Activated CD4-positive, alpha-beta T cell treated with anti-CD3 and anti-CD28 coated beads, Interleukin-2, amount 50 U/mL, for 48 hours (primary cell): Measurements from ENCODE around the gene C9orf40.

Experiments used
- DNase-seq, 2 experiments: peaks; one replicate each; pipeline ENCODE4 v3.0.0-alpha.2; 2020

Gene C9orf40, protein sequence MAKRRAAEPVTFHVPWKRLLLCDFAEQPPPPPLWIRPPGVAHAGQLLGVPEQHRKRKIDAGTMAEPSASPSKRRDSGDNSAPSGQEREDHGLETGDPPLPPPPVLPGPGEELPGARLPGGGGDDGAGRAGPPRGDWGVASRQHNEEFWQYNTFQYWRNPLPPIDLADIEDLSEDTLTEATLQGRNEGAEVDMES

DNA sequence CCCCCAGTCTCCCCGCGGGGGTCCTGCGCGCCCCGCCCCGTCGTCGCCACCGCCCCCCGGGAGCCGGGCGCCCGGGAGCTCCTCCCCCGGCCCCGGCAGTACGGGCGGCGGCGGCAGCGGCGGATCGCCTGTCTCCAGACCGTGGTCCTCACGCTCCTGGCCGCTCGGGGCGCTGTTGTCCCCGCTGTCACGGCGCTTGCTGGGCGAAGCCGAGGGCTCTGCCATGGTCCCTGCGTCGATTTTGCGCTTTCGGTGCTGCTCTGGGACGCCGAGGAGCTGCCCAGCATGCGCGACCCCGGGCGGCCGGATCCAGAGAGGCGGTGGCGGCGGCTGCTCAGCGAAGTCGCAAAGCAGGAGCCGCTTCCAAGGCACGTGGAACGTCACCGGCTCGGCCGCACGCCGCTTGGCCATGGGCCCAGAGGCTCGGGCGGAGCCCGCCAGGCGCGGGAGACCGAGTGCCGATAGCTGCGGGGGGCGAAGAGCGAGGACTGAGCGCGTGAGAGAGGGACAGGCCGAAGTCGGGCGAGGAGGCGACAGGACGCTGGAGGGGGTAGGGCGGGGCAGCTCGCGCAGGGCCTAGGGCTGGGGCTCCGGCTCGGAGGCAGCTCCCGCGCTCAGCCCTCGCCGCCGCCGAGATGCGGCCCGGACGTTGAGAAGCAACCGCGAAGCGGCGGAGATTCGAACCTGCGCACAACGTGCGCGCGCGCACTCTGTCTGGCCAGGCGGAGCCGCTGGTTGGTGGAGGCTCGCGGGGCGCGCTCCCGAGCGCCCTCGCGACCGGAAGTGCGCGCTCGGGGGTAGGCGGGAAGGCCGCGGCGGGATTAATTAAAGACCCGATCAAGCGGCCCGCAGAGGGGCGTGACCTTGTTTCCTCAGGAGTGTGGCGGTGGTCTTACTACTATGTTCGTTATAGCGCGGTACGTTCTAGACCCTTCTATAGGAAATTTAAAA, at the start of gene C9orf40:
TSS of gene C9orf40 (minus strand) at position 712 of the 951 bp plus-strand sequence. CDS start at position 411, 301 bp downstream.
- peak; percentile 92 to 93 for DNase-seq

DNA sequence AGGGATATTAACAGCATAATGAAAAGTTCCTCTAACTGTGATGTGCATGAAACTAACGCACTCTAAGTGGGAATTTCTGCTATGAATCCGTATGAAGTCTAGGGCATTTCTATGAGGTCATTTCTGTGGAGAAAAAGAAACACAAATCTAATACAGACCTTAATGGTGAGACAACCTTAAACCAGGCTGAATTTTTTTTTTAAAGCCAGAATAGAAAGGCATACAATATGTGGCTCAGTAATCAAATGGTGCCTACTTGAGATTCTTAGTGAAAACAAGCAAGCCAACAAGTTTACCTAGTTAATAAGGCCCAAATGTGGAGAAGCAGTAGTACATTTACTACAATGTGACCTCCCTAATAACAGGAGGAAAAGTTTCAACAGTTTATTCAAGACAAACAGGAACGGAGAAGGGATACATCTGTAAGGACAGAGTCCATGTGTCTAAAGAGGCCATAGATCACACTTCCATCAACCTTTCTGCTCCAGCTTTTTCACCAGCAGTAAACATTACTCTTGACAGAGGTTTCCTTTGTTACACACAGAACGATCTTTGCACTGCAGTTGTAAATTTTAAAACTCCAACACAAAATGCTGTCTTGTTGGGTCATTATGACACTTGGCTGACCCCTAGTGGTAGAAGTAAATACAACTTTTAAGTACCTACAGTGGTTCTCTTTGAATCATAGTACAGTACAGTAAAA, 49.2 kb upstream of the C9orf40 start:
- DNase-seq = no peak

GRCh38 chr9:75000835-75001234, 48.1 kb upstream of the C9orf40 start:
- DNase-seq = no peak

DNA sequence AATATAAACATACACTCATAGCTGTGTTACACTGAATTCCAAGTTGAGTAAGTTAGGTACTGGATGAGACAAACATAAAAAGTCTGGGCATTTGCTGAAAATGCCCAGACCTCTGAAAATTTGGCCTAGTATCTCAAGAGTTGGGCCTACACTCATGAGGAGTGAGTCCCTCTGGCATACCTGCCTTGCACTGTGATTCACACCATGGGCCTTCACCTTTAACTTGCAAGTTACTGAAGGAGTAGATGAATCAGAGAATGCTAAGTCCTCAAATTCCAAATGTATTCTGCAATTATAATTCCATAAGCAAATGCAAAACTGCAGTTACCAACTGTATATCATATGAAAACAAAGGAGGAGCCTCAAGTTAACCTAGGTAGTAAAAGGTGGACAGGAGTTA, 32.3 kb upstream of the C9orf40 start:
- DNase-seq = no peak

DNA sequence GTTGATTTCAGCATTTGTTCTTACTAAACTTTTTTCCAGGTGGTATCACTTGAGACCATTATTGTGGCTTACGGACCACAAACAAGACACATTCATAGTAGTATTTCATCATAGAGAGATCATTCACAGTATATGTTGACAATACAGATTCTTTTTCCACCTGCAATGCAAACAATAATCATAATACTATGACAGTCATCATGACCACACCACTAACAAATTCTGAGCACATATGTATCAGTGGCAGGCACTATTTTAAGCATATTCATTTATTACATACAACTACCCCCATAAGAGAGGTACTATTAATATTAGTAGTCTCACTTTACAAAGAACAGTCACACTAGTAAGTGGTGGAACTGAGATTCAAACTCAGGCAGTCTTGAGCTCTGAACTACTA, 31.0 kb upstream of the C9orf40 start:
- no peak for DNase-seq

DNA sequence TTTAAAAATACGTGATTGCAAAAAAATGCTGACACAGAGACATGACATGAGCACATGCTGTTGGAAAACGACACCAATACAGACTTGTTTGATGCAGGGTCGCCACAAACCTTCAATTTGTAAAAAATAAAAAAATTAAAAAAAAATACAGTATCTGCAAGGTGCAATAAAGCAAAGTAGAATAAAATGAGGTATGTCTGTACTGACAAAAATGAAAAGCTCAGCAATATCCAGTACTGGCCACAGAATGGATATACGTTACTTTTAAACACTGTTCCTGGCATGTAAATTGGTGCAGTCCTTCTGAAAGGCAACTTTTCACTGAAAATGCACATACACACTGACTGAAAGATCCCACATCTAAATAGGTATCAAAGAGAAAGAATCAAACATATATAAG, 27.1 kb upstream of the C9orf40 start:
- DNase-seq = no peak

DNA sequence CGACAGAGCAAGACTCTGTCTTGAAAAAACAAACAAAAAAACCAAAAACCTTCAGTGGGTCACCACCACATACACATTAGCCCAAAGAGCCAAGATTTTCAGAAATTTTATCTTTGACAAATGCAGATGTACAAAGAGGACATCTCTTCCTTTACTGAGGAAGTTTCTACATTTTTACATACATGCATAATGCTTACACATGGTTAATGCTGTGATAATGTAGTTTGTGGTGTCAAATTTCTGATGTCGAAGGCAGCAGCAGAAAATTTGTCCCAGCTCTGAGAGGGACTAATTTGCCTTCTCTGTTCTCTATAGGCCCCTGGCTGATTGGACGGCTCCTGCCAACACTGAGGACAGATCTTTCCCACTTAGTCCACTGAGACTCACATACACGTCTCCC, 24.6 kb upstream of the C9orf40 start:
- no peak for DNase-seq

GRCh38 chr9:74975538-74975937, 22.8 kb upstream of the C9orf40 start:
- DNase-seq = no peak

DNA sequence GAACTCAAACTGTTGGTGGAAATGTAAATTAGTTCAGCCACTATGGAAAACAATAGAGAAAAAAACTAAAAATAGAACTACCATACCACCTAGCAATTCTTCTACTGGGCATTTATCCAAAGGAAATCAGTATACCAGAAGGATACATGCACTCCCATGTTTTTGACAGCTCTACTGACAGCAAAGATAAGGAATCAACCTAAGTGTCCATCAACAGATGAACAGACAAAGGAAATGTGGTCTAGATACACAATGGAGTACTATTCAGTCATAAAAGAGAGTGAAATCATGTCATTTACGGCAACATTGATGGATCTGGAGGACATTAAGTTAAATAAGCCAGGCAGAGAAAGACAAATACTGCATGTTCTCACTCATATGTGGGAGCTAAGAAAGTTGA, 21.8 kb upstream of the C9orf40 start:
- no peak for DNase-seq

GRCh38 chr9:74973714-74974113, 21.0 kb upstream of the C9orf40 start:
- DNase-seq = no peak

GRCh38 chr9:74963056-74963455, 10.3 kb upstream of the C9orf40 start:
- DNase-seq = no peak

DNA sequence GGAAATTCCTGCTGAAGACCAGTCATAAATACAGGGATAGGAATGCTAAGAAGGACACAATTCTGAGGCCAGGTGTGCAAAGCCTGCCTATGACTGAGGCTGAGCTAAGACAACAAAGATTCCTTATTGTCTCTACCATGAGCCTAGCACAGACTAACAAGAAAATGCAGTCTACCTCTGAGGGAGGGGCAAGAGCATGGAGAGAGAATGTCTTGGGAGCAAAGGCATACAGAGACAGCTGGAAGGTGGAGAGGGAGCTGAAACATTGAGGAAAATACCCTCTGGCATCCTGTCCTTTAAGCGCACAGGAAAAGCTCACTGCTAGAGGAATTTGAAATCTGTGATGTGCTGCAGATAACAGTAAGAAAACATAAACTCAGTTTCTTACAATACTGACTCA, 8.8 kb upstream of the C9orf40 start:
- DNase-seq = no peak

DNA sequence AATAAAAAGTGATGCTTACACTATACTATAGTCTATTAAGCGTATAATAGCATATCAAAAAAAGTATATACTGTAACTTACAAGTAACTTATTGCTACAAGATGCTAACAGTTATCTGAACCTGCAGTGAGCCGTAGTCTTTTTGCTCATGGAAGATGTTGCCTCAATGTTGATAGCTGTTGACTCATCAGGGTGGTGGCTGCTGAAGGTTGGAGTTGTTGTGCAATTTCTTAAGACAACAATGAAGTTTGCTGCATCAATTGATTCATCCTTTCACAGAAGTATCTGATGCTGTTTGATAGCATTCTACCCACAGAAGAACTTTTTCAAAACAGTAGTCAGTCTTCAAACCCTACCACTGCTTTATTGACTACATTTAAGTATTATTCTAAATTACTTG, 7.8 kb upstream of the C9orf40 start:
- no peak for DNase-seq

GRCh38 chr9:74958587-74958986, 5.9 kb upstream of the C9orf40 start:
- DNase-seq = no peak

DNA sequence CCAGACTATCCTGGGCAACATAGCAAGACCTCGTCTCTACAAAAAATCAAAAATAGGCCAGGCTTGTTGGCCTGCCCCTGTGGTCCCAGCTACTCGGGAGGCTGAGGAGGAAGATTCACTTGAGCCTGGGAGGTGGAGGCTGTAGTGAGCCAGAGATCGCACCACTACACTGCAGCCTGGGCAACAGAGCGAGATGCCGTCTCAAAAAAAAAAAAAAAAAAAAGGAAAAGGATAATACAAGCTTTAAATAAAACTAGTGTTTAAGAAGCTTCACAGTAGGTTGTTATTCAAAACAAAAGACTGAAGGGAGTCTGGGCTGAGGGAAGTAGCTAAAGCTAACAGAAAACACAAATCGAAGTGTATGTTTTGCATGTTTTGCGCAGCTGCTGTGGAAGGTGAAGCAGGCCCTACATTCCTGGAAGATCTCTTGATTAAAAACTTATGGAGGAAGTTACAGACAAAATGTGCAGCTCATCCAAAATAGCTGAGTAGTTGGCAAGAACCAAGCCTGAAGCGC, 581 bp upstream of the C9orf40 start:
- no peak for DNase-seq

- DNase-seq = peak; percentile 52 to 57
Measured at GRCh38 chr9:74951725-74952151, 974 bp downstream of the C9orf40 start.

GRCh38 chr9:74951107-74951720, 1.5 kb downstream of the C9orf40 start:
- DNase-seq = peak in 1 of 2 experiments; percentile 13

GRCh38 chr9:74949859-74950855, 2.6 kb downstream of the C9orf40 start:
- no peak for DNase-seq

DNA sequence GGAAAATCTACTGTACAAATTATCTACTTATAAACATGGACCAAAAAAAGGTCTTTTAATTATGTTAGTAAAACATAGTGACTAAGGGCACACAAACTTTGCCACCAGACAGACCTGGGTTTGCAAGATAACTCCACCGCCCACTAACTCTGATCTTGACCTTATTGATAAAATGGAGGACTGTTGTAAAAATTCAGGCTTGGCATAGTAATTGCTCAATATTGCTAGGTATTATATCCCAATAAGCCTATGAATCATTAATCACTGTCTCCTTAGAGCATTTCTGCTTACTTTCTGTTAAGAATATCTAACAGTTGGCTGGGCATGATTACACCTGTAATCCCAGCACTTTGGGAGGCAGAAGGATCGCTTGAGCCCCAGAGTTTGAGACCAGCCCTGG, 3.8 kb downstream of the C9orf40 start:
- DNase-seq = no peak

DNA sequence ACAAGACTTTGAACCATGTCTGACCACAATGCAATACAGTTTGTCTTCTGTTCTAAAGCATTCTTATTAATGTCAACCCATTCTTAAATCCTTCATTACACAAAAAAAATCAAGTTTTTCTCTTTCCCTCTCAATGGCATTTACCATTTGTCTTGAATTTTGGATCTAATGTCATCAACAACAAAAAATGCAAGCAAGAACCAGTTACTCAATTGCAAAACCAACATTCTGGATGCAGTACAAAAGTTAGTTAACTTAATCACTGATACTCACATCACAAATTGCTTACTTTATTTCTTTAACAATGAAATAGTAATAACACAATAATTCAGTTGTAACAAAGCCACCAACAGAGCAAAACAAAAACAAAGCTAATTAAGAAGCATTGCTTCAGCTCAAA, 6.0 kb downstream of the C9orf40 start:
- DNase-seq = no peak

- peak; percentile 24 to 43 for DNase-seq
Measured at GRCh38 chr9:74942801-74943200, 9.9 kb downstream of the C9orf40 start.

DNA sequence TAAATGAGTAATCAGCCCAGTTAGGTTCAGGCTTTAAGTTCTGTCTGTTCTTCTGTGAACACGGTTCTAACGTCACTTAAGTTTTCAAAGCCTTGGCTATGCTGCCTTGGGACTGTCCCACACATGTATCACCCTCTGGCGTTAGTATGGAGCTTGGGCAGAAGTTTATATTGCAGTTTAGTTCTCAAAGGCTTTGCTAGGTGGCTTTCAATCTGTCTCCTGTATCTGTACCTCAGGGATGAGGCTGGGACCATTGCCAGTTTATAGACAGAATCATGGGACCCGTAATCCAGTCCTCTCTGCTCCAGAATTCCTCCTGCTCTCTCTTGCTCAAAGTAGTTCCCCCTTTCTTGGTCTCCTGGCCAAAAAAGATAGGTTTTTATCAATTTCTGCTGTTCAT, 12.1 kb downstream of the C9orf40 start:
- no peak for DNase-seq
